ENCODE results near the gene RAB11FIP4.

- TF ChIP-seq POLR2A (IDR thresholded peaks at IDR 0.05): no peak
- TF ChIP-seq, protein P1, sequence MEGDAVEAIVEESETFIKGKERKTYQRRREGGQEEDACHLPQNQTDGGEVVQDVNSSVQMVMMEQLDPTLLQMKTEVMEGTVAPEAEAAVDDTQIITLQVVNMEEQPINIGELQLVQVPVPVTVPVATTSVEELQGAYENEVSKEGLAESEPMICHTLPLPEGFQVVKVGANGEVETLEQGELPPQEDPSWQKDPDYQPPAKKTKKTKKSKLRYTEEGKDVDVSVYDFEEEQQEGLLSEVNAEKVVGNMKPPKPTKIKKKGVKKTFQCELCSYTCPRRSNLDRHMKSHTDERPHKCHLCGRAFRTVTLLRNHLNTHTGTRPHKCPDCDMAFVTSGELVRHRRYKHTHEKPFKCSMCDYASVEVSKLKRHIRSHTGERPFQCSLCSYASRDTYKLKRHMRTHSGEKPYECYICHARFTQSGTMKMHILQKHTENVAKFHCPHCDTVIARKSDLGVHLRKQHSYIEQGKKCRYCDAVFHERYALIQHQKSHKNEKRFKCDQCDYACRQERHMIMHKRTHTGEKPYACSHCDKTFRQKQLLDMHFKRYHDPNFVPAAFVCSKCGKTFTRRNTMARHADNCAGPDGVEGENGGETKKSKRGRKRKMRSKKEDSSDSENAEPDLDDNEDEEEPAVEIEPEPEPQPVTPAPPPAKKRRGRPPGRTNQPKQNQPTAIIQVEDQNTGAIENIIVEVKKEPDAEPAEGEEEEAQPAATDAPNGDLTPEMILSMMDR (IDR thresholded peaks at IDR 0.05): no peak
These were observed 74.8 kb downstream of the RAB11FIP4 start for GRCh38 chr17:31466096-31466760.

All from gastroesophageal sphincter (tissue), 3 donors.